PC-9 (cell line): ENCODE data around the gene C11orf58. TPM values are rescaled to one million over a fixed set of nuclear protein-coding genes. Genes with fewer than 3 reads are reported as not detected.

Experiments used
- BruUV-seq: library from RNA; stranded (reverse); fragments of 400-500 nt; replicated peaks from 2 replicates; lab custom pipeline; 2021; lab: Mats Ljungman, UMichigan
- CTCF ChIA-PET: fragments of 300-600 bp; sonication (Branson Sonifier 250); formaldehyde crosslinking; loops from one replicate; lab custom pipeline; 2022; ENCODE audit warnings: antibody characterized with exemption; lab: Charles Lee
- POLR2A ChIA-PET: fragments of 300-600 bp; sonication (Branson Sonifier 250); formaldehyde crosslinking; loops from one replicate; lab custom pipeline; 2022; ENCODE audit warnings: antibody characterized with exemption; ENCODE audit not compliant: unreplicated experiment; lab: Charles Lee
- DNase-seq, 2 experiments: peaks; one replicate each; pipeline versions ENCODE4 v3.0.0 to v3.0.0-alpha.2; 2015 to 2022; ENCODE audit warnings: mixed read lengths in 1 of 2
- H2AFZ ChIP-seq: fragments of 200-600 bp; sonication (generic); 2 replicates; pipeline ENCODE4 v1.8.1; 2017; ENCODE audit warnings: antibody characterized with exemption
- H3F3A ChIP-seq: fragments of 200-600 bp; sonication (generic); 2 replicates; pipeline ENCODE4 v1.8.1; 2017; ENCODE audit warnings: antibody characterized with exemption, mild to moderate bottlenecking, low read depth; ENCODE audit not compliant: insufficient read depth
- H3K27ac ChIP-seq: fragments of 200-600 bp; sonication (generic); 2 replicates; pipeline ENCODE4 v1.6.1; 2016; ENCODE audit warnings: mixed run types
- H3K27me3 ChIP-seq: fragments of 200-600 bp; sonication (generic); 2 replicates; pipeline ENCODE4 v1.6.1; 2016; ENCODE audit warnings: low read depth, mixed run types; ENCODE audit not compliant: insufficient read depth
- H3K36me3 ChIP-seq: fragments of 200-600 bp; sonication (generic); 2 replicates; pipeline ENCODE4 v1.6.1; 2016; ENCODE audit warnings: low read depth, mixed run types
- H3K4me1 ChIP-seq: fragments of 200-600 bp; sonication (generic); replicated peaks from 2 replicates; pipeline ENCODE4 v1.6.1; 2016; ENCODE audit warnings: mixed run types; ENCODE audit not compliant: insufficient read depth
- H3K4me2 ChIP-seq: fragments of 200-600 bp; sonication (generic); 2 replicates; pipeline ENCODE4 v1.6.1; 2017; ENCODE audit warnings: mixed run types
- H3K4me3 ChIP-seq: fragments of 200-600 bp; sonication (generic); 2 replicates; pipeline ENCODE4 v1.6.1; 2016; ENCODE audit warnings: mixed run types
- H3K79me2 ChIP-seq: fragments of 200-600 bp; sonication (generic); 2 replicates; pipeline ENCODE4 v1.6.1; 2017; ENCODE audit warnings: low read depth, mixed run types
- H3K9me2 ChIP-seq: fragments of 200-600 bp; sonication (generic); 2 replicates; pipeline ENCODE4 v1.8.1; 2017; ENCODE audit warnings: mild to moderate bottlenecking; ENCODE audit not compliant: insufficient read depth
- H3K9me3 ChIP-seq: fragments of 200-600 bp; sonication (generic); 2 replicates; pipeline ENCODE4 v1.8.1; 2016; ENCODE audit warnings: low read depth; ENCODE audit not compliant: insufficient read depth
- H4K20me1 ChIP-seq: fragments of 200-600 bp; sonication (generic); 2 replicates; pipeline ENCODE4 v1.8.1; 2017; ENCODE audit not compliant: insufficient read depth
- EZH2 ChIP-seq: fragments of 200-600 bp; sonication (generic); IDR thresholded peaks from 2 replicates; pipeline ENCODE4 v1.8.0; 2017; ENCODE audit warnings: antibody characterized with exemption, low read depth
- intact Hi-C: fragments of 100-400 bp; cut with micrococcal nuclease; formaldehyde crosslinking; loops from one replicate; pipeline ENCODE4 v1.10.0; 2022; ENCODE audit not compliant: unreplicated experiment
- total RNA-seq: library from RNA; stranded (reverse); gene quantifications from 2 replicates; pipeline ENCODE4 v1.2.3, GENCODE V29; 2021
- TF ChIP-seq, protein P1 (sequence below): fragments of 200-600 bp; sonication (generic); conservative IDR thresholded peaks from 2 replicates; pipeline ENCODE4 v1.6.1; 2017; ENCODE audit warnings: mixed run types, antibody characterized with exemption, mild to moderate bottlenecking, moderate library complexity

The C11orf58 gene
- total RNA-seq, 1 experiment from 2014 or later = 84.1 TPM

DNA sequence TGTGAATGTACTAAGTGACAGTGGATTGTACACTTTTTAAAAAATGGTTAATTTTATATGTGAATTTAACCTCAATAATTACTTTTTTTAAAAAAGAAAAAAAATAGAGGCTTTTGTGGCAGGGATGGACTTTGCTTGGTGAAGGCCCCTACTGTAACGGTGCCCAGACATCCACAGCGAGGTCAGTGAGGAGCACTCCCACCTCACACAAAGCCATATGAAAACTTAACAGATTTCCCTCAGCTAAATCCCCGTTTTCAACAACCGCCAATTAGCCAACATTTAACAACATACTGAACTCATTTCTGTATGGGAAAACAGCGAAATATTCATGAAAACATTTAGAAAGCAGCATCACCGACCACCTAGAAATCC lies 642 bp upstream of the C11orf58 start:
- DNase-seq = no peak

DNA sequence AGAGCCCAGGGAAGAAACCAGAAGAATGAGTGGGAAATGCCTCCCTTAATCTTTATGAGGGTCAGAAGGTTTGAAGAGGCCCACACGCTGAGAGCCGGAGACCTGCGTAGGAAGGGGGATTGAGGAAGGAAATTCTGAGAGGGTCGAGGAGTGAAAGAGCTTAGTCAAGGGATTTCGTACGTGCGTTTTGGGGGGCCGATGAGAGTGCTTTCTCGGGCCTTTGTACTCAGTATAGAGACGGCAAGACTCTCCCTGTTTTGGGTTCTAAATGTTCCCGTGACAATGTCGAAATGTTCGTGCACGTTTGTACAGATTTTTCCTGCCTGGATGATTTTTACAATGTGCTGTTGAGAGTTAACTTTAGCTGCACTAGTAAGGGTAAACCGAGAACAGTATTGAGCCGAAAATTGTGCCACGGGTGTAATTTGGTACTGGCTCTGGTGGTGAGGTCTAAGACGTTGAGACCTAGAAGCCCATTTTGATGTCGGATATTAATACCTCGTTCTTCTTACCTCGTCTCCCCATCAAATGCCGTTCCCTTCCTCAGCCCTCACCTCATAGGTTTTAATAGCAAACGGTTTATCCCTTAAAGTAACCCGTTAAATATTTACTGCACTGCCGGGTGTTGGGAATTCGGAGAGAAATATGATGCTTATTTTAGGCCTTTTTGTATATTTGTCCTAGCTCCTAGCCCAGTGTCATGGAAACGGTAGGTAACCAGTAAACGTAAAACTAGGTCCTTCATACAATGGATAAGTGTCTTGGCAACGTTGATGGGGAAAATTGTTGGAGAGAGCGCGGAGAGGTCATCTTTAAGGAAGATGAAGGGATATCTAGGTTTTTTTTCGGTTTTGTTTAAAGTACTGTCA lies 734 bp downstream of the C11orf58 start:
- ChIA-PET CTCF (no interaction called here), POLR2A (interaction anchor here (0.6 kb wide), 1 partner anchor 338 kb away, joined by 4 read pairs; the partner anchor contains the start of gene RPS13)
- H3K4me3 ChIP-seq = peak overlapping the region; percentile 71
- no peaks in the 10 kb centered on the region for H3K27me3 ChIP-seq
- peak overlapping the region; percentile 87 for H3K4me2 ChIP-seq
- H3F3A ChIP-seq = no peaks in the 10 kb centered on the region
- TF ChIP-seq, protein P1, sequence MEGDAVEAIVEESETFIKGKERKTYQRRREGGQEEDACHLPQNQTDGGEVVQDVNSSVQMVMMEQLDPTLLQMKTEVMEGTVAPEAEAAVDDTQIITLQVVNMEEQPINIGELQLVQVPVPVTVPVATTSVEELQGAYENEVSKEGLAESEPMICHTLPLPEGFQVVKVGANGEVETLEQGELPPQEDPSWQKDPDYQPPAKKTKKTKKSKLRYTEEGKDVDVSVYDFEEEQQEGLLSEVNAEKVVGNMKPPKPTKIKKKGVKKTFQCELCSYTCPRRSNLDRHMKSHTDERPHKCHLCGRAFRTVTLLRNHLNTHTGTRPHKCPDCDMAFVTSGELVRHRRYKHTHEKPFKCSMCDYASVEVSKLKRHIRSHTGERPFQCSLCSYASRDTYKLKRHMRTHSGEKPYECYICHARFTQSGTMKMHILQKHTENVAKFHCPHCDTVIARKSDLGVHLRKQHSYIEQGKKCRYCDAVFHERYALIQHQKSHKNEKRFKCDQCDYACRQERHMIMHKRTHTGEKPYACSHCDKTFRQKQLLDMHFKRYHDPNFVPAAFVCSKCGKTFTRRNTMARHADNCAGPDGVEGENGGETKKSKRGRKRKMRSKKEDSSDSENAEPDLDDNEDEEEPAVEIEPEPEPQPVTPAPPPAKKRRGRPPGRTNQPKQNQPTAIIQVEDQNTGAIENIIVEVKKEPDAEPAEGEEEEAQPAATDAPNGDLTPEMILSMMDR = no peak
- TF ChIP-seq EZH2 = no peak
- peaks cover 3% of the 10 kb centered on the region; the same call in 1 of the 2 replicates for H4K20me1 ChIP-seq
- no peaks in the 10 kb centered on the region for H3K9me3 ChIP-seq
- no peaks in the 10 kb centered on the region for H3K9me2 ChIP-seq
- 0 out of 2 replicates have a peak, but pooled peaks cover 3% of the 10 kb centered on the region for H3K36me3 ChIP-seq
- H3K79me2 ChIP-seq = peaks cover 55% of the 10 kb centered on the region
- TSS peak; percentile 58 for BruUV-seq
- peak overlapping the region; percentile 81 for H2AFZ ChIP-seq
- 0 out of 2 replicates have a peak, but pooled peaks cover 8% of the 10 kb centered on the region for H3K4me1 ChIP-seq
- H3K27ac ChIP-seq = peak overlapping the region; percentile 63
- intact Hi-C loops = loop anchor here (2.0 kb wide), 1 partner anchor 106 kb away; no protein-coding TSS in a partner anchor
- DNase-seq = peak in 1 of 2 experiments; percentile 1

More for the DNA sequence above, 642 bp upstream of the C11orf58 start:
- H3K36me3 ChIP-seq = no peaks in the 10 kb centered on the region
- H3K27ac ChIP-seq = peak overlapping the region; percentile 63
- TSS peak; percentile 99 for BruUV-seq
- no peaks in the 10 kb centered on the region for H4K20me1 ChIP-seq
- intact Hi-C loops = loop anchor here (2.0 kb wide), 1 partner anchor 105 kb away; no protein-coding TSS in a partner anchor
- H3K9me3 ChIP-seq = no peaks in the 10 kb centered on the region
- no peak for TF ChIP-seq EZH2
- TF ChIP-seq, protein P1 = no peak
- CTCF ChIA-PET = no interaction called here
- H3K4me1 ChIP-seq = 0 out of 2 replicates have a peak, but pooled peaks cover 8% of the 10 kb centered on the region
- POLR2A ChIA-PET = interaction anchor here (0.6 kb wide), 1 partner anchor 68 kb away, joined by 3 read pairs; no protein-coding TSS in a partner anchor
- no peaks in the 10 kb centered on the region for H3K9me2 ChIP-seq
- peak overlapping the region; percentile 71 for H3K4me3 ChIP-seq
- H3F3A ChIP-seq = no peaks in the 10 kb centered on the region
- H3K27me3 ChIP-seq = no peaks in the 10 kb centered on the region
- H3K79me2 ChIP-seq = peaks cover 44% of the 10 kb centered on the region
- peak overlapping the region; percentile 84 for H2AFZ ChIP-seq
- peak overlapping the region; percentile 63 for H3K4me2 ChIP-seq

DNA sequence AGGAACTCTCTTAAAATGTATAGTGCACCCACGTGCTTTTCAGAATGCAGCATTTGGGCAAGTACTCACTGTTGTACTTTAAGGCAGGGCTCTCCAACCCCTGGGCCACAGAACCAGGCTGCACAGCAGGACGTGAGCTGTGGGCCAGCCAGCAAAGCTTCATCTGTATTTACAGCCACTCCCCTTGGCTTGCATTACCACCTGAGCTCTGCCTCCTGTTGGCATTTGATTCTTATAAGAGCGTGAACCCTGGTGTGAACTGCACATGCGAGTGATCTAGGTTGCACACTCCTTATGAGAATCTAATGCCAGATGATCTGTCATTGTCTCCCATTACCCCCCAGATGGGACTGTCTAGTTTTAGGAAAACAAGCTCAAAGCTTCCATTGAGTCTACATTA lies 3.0 kb downstream of the C11orf58 start:
- no TSS peak for BruUV-seq
- Histone ChIP-seq H3F3A (no peaks in the 10 kb centered on the region), H2AFZ (no peak overlapping the region), H3K9me3 (no peaks in the 10 kb centered on the region), H3K36me3 (peaks cover 3% of the 10 kb centered on the region; the same call in 1 of the 2 replicates), H3K27ac (no peak overlapping the region), H3K27me3 (no peaks in the 10 kb centered on the region), H3K4me1 (0 out of 2 replicates have a peak, but pooled peaks cover 8% of the 10 kb centered on the region), H3K4me3 (no peak overlapping the region), H3K79me2 (peaks cover 69% of the 10 kb centered on the region), H3K9me2 (no peaks in the 10 kb centered on the region), H3K4me2 (no peak overlapping the region), H4K20me1 (peaks cover 9% of the 10 kb centered on the region; the same call in 1 of the 2 replicates)
- CTCF ChIA-PET = no interaction called here
- POLR2A ChIA-PET = no interaction called here
- no peak for DNase-seq
- TF ChIP-seq EZH2 = no peak
- TF ChIP-seq, protein P1 = no peak
- intact Hi-C loops = no loop called here
